ENCODE measurements around the gene TTLL10.

GRCh38 chr1:1204425-1204920 is 30.8 kb downstream of the TTLL10 start:
- TF ChIP-seq POLR2A (IDR thresholded peaks at IDR 0.05; ENCODE audit: extremely low read depth, insufficient read length): no peak
- TF ChIP-seq, protein P1, sequence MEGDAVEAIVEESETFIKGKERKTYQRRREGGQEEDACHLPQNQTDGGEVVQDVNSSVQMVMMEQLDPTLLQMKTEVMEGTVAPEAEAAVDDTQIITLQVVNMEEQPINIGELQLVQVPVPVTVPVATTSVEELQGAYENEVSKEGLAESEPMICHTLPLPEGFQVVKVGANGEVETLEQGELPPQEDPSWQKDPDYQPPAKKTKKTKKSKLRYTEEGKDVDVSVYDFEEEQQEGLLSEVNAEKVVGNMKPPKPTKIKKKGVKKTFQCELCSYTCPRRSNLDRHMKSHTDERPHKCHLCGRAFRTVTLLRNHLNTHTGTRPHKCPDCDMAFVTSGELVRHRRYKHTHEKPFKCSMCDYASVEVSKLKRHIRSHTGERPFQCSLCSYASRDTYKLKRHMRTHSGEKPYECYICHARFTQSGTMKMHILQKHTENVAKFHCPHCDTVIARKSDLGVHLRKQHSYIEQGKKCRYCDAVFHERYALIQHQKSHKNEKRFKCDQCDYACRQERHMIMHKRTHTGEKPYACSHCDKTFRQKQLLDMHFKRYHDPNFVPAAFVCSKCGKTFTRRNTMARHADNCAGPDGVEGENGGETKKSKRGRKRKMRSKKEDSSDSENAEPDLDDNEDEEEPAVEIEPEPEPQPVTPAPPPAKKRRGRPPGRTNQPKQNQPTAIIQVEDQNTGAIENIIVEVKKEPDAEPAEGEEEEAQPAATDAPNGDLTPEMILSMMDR (IDR thresholded peaks at IDR 0.05; ENCODE audit: low read depth, low read length): no peak
- TF ChIP-seq, protein P2, sequence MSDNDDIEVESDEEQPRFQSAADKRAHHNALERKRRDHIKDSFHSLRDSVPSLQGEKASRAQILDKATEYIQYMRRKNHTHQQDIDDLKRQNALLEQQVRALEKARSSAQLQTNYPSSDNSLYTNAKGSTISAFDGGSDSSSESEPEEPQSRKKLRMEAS (IDR thresholded peaks at IDR 0.05; ENCODE audit: low read depth, low read length): no peak
- TF ChIP-seq MYC (IDR thresholded peaks at IDR 0.05; ENCODE audit: low read depth, low read length): no peak
